Right ventricle myocardium superior (tissue), 1 donor: ENCODE measurements around the gene FXR2. TPM values are rescaled to one million over a fixed set of nuclear protein-coding genes. Genes with fewer than 3 reads are reported as not detected.

Experiments
- ATAC-seq: fragments of 200-7000 bp; cut with Tn5 transposase; one replicate; pipeline ENCODE4 v1.9.1; 2020; ENCODE audit warnings: mild to moderate bottlenecking; ENCODE audit not compliant: poor library complexity
- DNase-seq: peaks from one replicate; pipeline ENCODE4 v3.0.0-alpha.2; 2020
- intact Hi-C: fragments of 100-400 bp; cut with DNase I; formaldehyde crosslinking; loops from one replicate; pipeline ENCODE4 v1.11.2; 2022
- total RNA-seq: library from RNA; stranded (reverse); fragmentation: NEBNext Ultra II Directional; extraction: Animal tissue kit (Norgen Biotek cat#: 25700); gene quantifications from one replicate; pipeline ENCODE4 v1.2.1, GENCODE V29; 2021
- donor health status: DM: no; HTN: yes; CAD: no; lungs with severe emphysema.

FXR2 gene
- total RNA-seq, 1 donor from 2014 or later, result 101 TPM

DNA sequence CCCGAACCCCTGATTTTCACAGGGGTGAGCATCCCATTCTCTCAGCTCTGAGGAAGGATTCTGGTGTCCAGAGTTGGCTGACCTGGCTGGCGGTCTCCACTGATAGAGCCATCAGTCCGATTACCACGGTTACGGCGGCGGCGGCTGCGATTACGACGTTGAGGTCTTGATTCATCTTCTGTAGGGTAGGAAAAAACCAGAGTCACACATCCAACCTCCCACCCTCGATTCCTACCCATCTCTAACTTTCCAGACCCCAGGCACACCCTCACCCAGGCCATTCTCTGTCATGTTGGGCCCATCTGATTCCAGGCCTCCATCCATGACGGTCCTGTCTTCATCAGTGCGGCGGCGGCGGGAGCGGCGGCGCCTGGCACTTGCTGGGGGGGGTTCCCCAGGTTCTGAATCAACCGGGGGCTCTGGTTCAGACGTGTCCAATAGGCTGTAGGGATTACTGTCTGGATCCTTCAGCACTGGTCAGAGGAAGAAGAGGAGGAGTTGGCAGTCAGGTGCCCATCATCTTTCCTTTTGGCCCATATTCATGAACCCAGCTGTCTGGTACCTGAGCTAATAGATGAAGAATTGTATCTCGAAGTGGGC is 22.2 kb downstream of the FXR2 start:
- DNase-seq (no peak), ATAC-seq (no peak)
- intact Hi-C loops, result no loop called here

DNA sequence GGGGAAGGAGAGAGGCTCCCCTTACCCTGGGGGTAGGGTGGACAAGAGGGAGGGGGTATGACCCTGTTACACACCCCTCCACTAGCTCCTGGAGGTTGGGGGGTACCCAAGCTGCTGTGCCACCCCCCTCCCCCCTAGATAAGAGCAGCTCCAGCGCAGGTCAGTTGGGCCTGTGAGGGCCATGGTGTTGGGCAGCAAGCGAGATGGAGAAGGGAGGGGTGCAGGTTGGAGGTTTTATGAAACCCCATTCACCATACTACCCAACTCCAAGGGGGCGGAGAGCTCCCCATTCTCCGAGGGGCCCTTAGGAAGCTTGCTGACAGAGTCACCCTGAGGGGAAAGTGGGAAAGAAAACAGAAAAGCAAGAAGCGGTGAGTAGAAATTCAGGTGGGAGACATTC is 23.1 kb downstream of the FXR2 start:
- no peak for DNase-seq
- intact Hi-C loops, result no loop called here
- ATAC-seq, result no peak

GRCh38 chr17:7590743-7591142 is 24.0 kb downstream of the FXR2 start:
- no peak for ATAC-seq
- intact Hi-C loops, result no loop called here
- no peak for DNase-seq

DNA sequence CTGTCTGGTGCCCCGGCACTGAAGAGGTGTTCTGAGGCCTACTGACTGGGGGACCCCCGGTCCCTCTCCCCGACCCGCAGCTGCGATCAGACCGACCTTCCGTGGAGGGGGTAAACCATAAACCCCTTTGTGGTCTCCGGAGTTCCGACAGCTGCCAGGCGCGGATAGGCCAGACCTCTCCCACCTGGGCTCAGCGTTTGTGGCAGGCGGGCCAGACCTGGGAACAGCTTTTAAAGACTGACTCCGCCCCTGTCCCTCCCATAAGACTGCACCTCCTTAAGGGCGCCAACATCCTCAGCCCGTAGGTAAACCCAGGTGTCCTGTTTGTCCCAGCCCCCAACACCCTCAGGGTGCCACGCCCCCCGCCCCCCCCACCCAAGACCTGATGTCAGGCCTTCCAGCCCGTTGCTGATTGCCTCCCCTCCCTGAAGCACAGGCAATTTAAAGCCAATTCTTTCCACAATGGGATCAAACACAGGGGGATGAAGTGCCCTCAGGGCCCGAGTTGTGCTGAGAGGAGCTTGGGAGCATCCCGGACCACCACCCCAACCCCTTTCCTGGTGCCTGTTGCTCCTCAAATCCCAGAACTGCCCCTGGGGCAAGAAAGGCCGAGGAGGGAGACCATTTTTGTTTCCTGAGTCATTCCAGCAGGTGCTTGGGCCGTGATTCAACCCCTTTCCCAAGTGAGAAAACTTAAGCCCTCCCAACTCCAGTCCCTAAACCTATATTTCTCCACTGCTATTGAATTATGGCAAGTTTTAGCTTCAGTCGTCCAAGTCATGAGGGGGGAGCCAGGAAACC is 24.6 kb downstream of the FXR2 start, which contains the start of gene SOX15:
Gene SOX15 (minus strand): TSS at position 204 of the 801 bp plus-strand sequence. CDS start 418 bp downstream, outside the sequence.
- intact Hi-C loops, result no loop called here
- peak; percentile 5 for ATAC-seq
- DNase-seq, result no peak

DNA sequence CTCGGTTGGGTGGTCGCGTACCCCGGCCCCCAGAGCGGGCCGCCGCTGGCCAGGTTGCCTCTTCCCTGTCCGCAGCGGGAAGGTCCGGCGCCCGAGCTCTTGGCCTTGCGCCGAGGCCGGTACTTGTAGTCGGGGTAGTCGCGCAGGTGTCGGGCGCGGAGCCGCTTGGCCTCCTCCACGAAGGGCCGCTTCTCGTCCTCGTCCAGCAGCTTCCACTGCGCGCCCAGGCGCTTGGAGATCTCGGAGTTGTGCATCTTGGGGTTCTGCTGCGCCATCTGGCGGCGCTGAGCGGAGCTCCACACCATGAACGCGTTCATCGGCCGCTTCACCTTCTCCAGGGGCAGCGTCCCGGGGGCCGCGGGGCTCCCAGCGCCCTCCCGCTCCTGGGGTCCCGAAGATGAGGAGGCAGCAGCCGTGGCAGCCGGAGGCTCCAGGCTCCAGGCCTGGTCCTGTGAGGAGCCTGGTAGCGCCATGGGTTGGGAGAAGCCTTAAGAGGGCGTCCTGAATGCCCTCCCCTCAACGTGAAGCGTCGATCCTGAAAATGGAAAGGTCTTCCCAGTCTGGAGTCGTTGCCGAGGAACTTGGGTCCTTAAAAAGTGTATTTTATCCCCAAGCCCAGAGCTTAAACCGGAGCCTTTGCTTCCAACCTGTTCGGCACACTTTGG is 25.4 kb downstream of the FXR2 start:
- peak; percentile 88 for ATAC-seq
- DNase-seq, result peak; percentile 93
- intact Hi-C loops, result no loop called here

- intact Hi-C loops, result no loop called here
- DNase-seq, result no peak
- peak; percentile 7 for ATAC-seq
Observed at GRCh38 chr17:7588553-7589203, 26.0 kb downstream of the FXR2 start.

- intact Hi-C loops, result no loop called here
- no peak for ATAC-seq
- no peak for DNase-seq
Observed at GRCh38 chr17:7587420-7588151, 27.1 kb downstream of the FXR2 start.

GRCh38 chr17:7586673-7587419 is 27.9 kb downstream of the FXR2 start:
- intact Hi-C loops, result no loop called here
- ATAC-seq (no peak), DNase-seq (no peak)

GRCh38 chr17:7583253-7584109 is 31.2 kb downstream of the FXR2 start, which contains the start of gene MPDU1:
Gene MPDU1 (plus strand): TSS chr17:7583852. CDS start chr17:7583863, 11 bp downstream.
- peak; percentile 98 for DNase-seq
- intact Hi-C loops, result loop anchor here (5.0 kb wide), 1 partner anchor 141 kb away; no protein-coding TSS in a partner anchor
- peak; percentile 92 for ATAC-seq

DNA sequence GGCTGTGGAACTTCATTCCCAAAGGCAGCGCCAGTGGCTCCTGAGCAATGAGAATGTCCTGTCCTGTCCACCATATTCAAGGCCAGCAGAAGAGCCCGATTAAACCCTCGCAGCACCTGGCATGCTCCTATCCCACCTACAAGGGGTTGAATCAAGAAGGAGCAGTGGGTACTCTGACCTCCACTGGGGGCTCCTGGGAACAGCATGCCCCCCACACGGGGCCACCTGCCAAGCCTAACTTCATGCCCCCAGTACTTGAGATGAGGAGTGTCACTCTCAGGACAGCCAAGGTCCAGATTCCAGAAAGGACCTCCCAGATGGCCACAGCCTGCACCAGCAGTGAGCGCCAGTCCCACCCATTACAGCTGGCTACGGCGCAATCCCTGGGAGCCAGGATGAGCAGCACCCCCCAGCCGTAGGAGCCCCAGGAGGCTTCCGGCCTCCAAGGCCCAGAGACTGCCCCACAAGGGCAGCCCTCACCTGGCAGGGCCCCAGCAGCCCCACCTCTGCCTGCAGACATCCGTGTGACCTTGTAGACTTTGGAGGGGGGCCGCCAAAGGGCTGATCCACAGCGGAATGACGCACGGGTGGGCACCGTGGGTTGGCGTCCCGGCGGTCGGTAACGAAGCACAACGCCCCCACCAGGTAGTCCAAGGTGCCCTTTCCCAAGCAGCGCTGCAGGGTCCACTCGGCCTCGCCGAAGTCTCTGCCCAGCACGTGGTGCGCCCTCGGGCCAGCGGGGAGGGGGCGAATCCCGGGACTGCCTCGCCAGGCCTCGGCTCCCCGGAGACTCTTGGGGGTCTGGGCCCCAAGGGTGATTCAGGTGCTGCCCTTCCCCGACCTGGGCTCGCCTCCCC is 32.1 kb downstream of the FXR2 start:
- DNase-seq, result no peak
- intact Hi-C loops, result loop anchor here (5.0 kb wide), 1 partner anchor 140 kb away; no protein-coding TSS in a partner anchor
- ATAC-seq, result no peak

DNA sequence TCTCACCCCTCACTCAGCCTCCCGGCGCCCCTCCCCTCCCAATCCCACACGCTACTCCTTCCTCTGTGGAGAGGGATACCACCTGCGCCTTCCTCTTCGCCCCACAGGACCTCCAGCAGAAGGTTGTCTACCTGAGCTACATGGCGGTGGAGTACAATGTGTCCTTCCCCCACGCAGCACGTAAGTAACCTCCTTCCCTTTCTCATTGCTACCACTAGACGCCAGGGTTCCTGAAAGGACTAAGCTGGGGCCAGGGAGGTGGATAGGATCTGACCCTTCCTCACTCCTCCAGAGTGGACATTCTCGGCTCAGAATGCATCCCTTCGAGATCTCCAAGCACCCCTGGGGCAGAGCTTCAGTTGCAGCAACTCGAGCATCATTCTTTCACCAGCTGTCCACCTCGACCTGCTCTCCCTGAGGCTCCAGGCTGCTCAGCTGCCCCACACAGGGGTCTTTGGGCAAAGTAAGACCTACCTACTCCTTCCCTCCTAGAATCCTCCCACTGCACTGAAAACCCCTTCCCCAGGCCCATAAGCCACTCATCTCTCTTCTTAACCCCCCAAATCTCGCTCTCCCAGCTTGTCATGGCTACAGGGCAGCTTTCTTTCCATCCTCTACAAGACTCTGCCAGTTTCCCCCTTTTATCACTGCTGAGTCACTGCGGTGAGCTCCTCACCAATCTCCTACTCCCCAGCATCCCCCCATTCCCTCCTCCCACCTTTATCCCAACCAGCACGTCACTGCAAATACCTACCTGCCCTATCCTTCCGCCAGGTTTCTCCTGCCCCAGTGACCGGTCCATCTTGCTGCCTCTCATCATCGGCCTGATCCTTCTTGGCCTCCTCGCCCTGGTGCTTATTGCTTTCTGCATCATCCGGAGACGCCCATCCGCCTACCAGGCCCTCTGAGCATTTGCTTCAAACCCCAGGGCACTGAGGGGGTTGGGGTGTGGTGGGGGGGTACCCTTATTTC is 33.8 kb downstream of the FXR2 start:
- no peak for ATAC-seq
- no peak for DNase-seq
- intact Hi-C loops, result loop anchor here (5.0 kb wide), 1 partner anchor 139 kb away; no protein-coding TSS in a partner anchor

DNA sequence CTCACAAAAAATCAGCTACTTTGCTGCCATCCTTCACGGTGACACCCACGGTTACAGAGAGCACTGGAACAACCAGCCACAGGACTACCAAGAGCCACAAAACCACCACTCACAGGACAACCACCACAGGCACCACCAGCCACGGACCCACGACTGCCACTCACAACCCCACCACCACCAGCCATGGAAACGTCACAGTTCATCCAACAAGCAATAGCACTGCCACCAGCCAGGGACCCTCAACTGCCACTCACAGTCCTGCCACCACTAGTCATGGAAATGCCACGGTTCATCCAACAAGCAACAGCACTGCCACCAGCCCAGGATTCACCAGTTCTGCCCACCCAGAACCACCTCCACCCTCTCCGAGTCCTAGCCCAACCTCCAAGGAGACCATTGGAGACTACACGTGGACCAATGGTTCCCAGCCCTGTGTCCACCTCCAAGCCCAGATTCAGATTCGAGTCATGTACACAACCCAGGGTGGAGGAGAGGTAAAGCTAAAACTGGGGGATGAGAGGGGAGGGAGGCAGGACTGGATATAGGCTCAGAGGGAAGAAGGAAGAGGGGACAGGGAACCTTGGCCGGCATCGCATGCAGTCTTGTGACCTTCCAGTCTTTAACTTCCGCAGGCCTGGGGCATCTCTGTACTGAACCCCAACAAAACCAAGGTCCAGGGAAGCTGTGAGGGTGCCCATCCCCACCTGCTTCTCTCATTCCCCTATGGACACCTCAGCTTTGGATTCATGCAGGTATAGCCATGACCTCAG is 34.7 kb downstream of the FXR2 start:
- intact Hi-C loops, result loop anchor here (5.0 kb wide), 1 partner anchor 138 kb away; no protein-coding TSS in a partner anchor
- no peak for DNase-seq
- ATAC-seq, result no peak

DNA sequence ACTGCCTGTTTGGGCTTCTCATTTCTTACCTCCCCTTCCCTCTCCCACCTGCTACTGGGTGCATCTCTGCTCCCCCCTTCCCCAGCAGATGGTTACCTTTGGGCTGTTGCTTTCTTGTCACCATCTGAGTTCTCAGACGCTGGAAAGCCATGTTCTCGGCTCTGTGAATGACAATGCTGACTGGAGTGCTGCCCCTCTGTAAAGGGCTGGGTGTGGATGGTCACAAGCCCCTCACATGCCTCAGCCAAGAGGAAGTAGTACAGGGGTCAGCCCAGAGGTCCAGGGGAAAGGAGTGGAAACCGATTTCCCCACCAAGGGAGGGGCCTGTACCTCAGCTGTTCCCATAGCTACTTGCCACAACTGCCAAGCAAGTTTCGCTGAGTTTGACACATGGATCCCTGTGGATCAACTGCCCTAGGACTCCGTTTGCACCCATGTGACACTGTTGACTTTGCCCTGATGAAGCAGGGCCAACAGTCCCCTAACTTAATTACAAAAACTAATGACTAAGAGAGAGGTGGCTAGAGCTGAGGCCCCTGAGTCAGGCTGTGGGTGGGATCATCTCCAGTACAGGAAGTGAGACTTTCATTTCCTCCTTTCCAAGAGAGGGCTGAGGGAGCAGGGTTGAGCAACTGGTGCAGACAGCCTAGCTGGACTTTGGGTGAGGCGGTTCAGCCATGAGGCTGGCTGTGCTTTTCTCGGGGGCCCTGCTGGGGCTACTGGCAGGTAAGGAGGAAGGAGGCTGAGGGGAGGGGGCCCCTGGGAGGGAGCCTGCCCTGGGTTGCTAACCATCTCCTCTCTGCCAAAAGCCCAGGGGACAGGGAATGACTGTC is 35.5 kb downstream of the FXR2 start, which contains the start of gene CD68:
Gene CD68 (plus strand): TSS at position 638 of the 833 bp plus-strand sequence. CDS start 40 bp downstream, at position 678.
- intact Hi-C loops, result no loop called here
- ATAC-seq, result peak; percentile 35

More for the DNA sequence above, 35.5 kb downstream of the FXR2 start, which contains the start of gene CD68:
- peak; percentile 74 for DNase-seq
